Measurements from ENCODE around the gene WFDC13.
"Not testable (repeated sequence)": the region's sequence is repeated elsewhere in the genome, so short reads cannot be mapped to it uniquely, and the experiment has no call there.

Gene WFDC13, protein sequence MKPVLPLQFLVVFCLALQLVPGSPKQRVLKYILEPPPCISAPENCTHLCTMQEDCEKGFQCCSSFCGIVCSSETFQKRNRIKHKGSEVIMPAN

DNA sequence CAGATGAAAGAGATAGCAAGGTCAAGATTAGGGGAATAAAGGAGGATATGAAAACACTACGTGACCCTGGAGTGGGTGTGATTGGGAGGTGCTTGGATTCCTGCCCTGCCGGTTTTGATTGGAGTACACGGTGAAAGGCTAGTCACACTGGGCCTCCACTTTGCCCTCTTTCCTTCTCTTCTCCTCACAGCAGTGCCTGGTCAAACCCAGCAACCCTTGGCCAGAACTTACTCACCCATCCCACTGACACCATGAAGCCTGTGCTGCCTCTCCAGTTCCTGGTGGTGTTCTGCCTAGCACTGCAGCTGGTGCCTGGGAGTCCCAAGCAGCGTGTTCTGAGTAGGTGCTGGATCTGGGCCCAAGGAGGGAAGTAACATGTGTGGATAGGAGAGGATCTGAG lies at the start of gene WFDC13:
TSS of gene WFDC13 (plus strand) at position 166 of the 400 bp plus-strand sequence. CDS start at position 252, 86 bp downstream.
- no peak for DNase-seq

GRCh38 chr20:45657038-45657437 lies 44.8 kb upstream of the WFDC13 start:
- not testable (repeated sequence) for DNase-seq

DNA sequence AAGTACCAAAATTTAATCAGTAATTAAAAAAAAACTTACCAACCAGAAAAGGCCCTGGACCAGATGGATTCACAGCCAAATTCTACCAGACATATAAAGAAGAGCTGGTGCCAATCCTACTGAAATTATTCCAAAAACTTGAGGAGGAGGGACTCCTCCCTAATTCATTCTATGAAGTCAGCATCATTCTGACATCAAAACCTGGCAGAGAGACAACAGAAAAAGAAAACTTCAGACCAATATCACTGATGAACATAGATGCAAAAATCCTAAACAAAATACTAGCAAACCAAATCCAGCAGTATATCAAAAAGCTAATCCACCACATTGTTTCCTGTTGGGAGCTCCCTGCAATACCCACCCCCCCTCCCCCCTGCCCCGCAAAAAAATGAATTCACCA lies 31.7 kb upstream of the WFDC13 start, which contains the start of gene WFDC11:
TSS of gene WFDC11 (minus strand) at position 101 of the 400 bp plus-strand sequence. CDS start 19,639 bp downstream, outside the sequence.
- DNase-seq: no peak

DNA sequence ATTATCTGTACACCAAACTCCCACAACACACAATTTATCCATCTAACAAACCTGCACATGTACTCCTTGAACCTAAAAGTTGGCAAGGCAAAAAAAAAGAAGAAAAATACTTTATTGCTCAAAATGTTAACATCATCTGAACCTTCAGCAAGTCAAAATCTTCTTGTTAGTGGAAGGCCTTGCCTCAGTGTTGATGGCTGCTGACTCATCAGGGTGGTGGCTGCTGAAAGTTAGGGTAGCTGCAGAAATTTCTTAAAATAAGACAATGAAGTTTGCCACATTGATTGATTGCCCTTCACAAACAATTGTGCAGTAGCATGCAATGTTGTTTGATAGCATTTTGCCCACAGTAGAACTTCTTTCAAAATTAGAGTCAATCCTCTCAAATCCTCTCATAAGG lies 29.1 kb upstream of the WFDC13 start:
- no peak for DNase-seq

GRCh38 chr20:45679650-45680049 lies 22.2 kb upstream of the WFDC13 start:
- no peak for DNase-seq

- DNase-seq: no peak
These were observed 15.9 kb upstream of the WFDC13 start for GRCh38 chr20:45685896-45686295.

GRCh38 chr20:45693346-45693745 lies 8.5 kb upstream of the WFDC13 start:
- DNase-seq: not testable (repeated sequence)

- DNase-seq: no peak
These were observed 6.3 kb upstream of the WFDC13 start for GRCh38 chr20:45695496-45695895.

DNA sequence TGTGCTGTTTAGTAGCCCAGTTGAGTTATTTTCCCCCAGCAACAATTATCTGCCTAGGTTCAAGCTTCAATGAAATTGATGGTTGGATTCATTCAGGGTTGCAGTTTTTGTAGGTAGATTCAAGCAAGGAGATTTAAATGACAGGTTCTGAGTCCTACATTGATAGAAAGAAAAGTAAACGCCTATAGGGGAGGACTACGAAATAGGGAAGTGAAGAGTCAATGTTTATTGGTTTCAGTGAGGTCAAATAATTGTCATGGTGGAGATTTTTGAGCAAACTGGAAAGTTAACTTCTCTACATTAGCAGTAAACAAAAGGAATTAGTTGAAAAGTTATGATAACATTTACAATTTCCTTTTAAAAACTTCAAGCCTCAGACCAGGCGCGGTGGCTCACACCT lies 734 bp upstream of the WFDC13 start:
- DNase-seq: no peak

DNA sequence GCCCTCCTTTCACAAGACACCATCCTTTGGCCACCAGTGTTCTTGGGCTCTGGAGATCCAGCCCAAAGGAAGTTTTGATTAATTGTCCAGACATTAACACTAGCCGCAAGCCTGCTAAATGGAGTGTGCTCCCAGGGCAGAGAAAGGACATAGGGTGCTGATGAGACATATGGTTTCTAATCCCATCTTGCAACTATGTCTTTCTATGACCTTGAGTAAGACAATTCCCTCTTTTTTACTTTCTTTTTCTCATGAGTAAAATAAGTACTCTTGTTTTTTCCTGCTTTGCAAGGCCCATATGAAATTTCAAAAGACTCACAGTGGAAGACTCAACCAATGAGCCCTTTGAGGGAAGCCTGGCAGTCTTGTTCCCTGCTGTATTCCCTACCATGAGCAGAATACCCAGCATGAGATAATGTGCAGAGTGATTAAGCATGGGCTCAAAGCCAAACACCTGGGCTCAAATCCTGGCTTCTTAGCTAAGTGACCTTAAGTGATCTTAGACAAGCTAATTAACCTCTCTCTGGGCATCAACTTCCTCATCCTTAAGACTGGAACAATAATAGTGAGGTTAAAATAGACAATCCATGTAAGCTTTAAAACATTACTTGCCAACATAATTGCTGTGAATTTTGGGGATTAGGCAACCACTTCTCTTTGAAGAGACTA lies 3.3 kb downstream of the WFDC13 start, which contains the start of gene WFDC10B:
TSS of gene WFDC10B (minus strand) at position 51 of the 669 bp plus-strand sequence. CDS start 19,027 bp downstream, outside the sequence.
- DNase-seq: no peak

GRCh38 chr20:45716141-45716688 lies 14.4 kb downstream of the WFDC13 start:
- DNase-seq: not testable (repeated sequence)

DNA sequence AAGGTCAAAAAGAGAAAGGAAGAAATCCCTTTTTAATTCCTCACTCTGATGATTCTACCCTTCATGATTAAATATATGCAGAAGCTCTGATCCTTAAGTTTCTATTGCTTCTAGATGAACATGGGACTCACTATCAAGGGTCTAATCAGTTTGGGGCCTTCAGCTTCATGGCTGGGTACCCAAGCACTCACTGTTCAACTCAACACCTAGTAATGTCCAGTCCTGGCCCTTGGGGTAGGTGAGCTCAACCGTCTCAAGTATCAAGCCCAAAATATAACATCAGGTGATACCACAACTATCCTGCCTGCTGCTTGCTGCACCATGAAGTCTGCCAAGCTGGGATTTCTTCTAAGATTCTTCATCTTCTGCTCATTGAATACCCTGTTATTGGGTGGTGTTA lies 20.2 kb downstream of the WFDC13 start, which contains the start of gene SPINT4:
TSS of gene SPINT4 (plus strand) at position 301 of the 400 bp plus-strand sequence. CDS start at position 322, 21 bp downstream.
- no peak for DNase-seq

DNA sequence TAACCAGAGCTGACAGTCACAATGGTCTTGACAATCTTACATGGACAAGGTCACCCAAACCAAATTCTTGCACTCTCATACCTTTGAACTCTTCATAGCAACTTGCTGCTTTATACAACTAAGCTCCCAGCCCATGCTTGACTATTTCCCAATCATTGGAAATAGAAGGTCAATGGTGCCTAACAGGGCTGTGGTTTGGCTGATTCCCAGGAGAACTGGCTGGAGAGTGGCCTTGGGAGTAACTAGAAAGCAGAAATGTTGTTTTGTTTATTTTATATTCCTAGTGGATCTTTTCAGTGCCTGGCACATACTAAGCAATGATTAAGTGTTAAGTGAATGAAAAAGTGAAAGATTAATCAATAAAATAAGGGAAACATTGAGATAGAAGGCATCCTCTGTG lies 23.3 kb downstream of the WFDC13 start:
- no peak for DNase-seq

DNA sequence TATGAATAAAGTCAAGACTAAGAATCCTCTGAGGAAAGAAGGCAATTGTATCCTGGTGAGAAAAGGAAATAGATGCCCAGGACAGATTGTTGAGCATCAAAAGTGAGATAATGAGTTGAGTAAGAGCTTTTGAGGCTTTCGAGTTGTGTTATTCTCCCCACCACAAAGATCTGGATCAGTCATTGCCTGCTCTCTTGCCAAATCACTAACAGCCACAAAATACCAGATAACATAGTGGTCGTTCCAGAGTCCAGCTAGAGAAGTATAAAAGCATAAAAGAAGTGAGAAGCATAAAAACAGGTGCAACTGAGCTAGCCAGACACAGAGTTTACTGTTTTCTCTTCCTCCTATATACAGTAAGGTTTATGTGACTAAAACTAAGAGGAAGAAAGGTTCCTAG lies 25.2 kb downstream of the WFDC13 start:
- no peak for DNase-seq

GRCh38 chr20:45732199-45732598 lies 30.4 kb downstream of the WFDC13 start:
- DNase-seq: no peak

DNA sequence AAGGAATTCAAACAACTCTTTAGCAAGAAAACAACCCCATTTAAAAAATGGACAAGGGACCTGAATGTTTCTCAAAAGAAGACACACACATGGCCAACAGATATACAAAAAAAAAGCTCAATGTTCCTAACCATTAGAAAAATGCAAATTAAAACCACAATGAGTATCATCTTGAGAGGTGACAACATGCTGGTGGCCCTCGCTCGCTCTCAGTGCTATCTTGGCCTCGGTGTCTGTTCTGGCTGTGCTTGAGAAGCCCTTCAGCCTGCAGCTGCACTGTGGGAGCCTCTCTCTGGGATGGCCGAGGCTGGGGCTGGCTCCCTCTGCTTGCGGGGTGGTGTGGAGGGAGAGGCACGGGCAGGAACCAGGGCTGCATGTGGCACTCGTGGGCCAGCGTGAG lies 33.7 kb downstream of the WFDC13 start:
- no peak for DNase-seq

DNA sequence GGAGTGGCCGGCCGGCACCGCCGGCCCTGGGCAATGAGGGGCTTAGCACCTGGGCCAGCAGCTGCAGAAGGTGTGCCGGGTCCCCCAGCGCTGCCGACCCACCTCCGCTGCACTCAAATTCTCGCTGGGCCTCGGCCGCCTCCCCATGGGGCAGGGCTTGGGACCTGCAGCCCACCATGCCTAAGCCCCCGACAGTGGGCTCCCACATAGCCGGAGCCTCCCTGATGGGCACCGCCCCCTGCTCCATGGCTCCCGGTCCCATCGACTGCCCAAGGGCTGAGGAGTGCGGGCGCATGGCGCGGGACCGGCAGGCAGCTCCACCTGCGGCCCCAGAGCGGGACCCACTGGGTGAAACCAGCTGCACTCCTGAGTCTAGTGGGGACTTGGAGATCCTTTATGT lies 34.1 kb downstream of the WFDC13 start:
- no peak for DNase-seq

GRCh38 chr20:45742596-45742995 lies 40.8 kb downstream of the WFDC13 start:
- no peak for DNase-seq

DNA sequence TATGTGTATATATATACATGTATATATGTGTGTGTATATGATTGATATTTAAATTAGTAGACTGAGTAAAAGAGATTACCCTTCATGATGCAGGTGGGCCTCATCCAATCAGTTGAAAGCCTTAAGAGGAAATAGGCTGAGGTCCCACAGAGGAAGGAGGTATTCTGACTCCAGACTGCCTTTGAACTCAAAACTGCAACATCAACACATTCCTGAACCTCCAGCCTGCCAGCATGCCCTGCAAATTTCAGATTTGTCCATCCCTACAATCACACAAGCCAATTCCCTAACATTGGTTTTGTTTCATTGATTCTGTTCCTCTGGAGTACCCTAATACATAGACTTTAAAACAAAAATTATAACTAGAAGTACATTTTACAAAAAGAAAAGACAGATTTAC lies 43.2 kb downstream of the WFDC13 start:
- DNase-seq: no peak

GRCh38 chr20:45751721-45752120 lies 49.9 kb downstream of the WFDC13 start:
- DNase-seq: no peak

DNA sequence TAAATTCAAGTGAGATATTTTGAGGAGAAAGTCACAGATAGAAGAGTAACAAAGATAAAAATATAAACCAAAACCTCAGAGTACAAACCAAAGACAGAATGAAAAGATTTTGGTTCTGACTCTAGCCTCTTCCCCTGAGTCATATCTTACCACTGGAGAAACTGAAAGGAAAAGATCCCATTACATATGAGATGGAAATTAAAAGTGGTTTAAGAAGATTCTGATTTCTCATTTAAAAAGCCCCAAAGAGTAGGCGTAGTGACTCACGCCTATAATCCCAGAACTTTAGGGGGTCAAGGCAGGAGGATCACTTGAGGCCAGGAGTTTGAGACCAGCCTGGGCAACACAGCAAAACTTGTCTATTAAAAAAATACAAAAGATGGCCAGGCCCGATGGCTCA lies 50.9 kb downstream of the WFDC13 start:
- DNase-seq: no peak

DNA sequence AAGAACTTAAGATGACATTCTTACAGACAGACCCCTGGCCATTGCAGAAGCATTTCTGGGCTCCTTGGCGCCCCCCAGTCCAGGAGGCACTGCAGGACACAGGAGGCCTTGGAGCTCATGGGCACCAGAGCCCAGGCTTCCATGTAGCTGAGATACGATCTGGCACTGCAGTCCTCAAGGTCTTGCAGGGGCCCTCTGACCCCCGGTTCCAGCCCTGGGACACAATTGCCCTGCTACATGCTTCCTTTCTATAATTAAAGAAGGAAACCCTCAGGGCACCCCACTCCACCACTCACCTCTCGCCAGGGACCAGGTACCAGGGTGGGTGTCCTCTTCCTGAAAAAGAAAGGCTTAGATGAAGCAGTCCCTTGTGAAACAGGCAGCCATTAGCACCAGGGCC lies 56.3 kb downstream of the WFDC13 start:
- DNase-seq: no peak
